ENCODE measurements around the gene CHMP1B.
"Not testable (repeated sequence)": the region's sequence is repeated elsewhere in the genome, so short reads cannot be mapped to it uniquely, and the experiment has no call there.

Gene CHMP1B

DNA sequence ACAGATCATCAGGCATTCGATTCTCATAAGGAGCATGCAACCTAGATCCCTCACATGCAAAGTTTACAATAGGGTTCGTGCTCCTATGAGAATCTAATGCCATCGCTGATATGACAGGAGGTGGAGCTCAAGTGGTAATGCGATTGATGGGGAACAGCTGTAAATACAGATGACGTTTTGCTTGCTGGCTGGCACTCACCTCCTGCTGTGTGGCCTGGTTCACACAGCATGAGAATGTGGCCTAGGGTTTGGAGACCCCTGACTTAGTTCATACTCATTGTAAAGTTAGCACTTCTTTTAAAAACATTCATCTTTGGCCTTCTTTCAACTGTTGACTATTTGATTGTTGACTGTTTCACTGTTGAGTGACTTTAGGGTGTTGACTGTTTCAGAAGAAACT is 8.7 kb upstream of the CHMP1B start:
- DNase-seq: peak; percentile 52

- peak; percentile 43 for DNase-seq
These were observed 6.8 kb upstream of the CHMP1B start for GRCh38 chr18:11844436-11844835.

DNA sequence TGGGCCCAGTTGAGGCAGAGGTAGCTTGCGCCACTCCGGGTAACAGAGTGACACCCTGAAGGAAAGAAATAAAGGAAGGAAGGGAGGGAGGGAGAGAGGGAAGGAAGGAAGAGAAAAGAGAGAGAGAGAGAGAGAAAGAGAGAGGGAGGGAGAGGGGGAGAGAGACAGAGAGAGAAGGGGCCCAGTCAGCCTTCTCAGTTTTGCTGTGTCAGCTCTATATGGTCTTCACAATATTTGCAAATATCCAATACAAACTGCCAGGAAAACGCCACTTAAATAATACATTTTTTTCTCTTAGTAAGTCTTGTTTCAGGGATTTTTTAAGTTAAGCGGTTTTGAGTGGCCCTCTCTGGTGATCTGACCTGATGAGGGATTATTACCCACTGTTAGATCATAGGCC is 5.6 kb upstream of the CHMP1B start:
- DNase-seq: no peak

- DNase-seq: no peak
These were observed 3.4 kb upstream of the CHMP1B start for GRCh38 chr18:11847811-11848210.

DNA sequence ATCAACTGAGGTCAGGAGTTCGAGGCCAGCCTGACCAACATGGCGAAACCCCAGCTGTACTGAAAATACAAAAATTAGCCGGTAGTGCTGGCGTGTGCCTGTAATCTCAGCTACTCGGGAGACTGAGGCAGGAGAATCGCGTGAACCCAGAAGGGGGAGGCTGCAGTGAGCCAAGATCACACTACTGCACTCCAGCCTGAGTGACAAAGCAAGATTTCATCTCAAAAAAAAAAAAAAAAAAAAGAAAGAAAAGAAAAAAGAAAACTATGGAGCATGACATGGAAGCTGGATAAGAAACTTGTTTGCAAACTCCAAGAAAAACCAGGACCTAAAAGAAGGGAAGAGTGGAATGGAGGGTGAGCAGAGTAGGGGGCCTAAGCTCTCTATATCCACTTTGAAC is 1.9 kb upstream of the CHMP1B start:
- DNase-seq: no peak

DNA sequence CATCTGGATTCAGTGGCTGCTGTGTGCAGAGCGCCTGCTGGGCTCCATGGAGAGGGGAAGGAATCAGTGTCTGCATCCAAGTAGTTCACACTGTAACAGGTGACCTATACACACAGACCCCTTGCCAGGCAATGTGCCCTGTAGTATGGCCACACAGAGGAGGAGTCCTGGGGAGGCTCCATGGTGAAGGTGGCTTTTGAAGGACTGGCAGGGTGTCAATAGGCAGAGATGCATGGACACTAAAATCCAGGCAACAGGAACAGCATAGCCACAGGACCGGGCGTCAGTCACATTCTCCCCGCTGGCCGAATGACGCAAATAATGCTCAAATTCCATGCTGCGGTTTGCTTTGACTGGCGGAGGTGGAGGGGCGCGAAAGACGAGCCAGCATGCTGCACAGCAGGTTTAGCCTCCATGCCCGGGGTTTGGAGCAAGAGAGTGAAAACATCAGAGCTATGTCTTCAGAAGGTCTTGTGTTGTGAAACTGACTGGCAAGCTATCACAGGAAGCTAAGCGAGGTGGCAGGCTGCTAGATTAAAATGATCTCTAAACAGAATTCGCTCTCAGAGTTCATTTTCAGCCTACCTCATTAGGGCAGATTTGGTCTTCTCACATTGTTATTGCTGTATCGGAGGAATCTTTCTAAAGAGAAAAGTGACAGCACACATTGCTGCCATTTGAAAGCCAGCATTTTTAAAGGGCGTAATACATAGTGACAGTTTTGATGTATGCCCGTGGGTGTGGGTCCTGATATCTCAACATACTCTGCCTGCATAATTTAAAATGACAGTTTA is 1.2 kb upstream of the CHMP1B start:
- peak; percentile 80 for DNase-seq

DNA sequence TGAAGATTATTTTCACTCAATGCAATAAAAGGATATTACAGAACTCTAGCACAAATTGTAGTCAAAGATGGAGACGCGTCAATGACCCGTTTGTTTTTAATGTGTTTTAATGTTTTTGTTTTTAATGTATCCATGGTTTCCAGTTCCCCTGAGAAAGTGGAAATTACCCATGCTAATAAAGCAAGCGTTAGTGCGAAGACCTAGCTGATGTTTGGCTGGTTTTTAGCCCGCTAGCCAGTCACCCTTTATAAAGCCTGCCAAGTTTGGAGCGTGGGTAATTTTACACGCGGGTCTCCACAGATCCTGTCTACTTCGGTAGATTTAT is 430 bp upstream of the CHMP1B start:
- DNase-seq: no peak

DNA sequence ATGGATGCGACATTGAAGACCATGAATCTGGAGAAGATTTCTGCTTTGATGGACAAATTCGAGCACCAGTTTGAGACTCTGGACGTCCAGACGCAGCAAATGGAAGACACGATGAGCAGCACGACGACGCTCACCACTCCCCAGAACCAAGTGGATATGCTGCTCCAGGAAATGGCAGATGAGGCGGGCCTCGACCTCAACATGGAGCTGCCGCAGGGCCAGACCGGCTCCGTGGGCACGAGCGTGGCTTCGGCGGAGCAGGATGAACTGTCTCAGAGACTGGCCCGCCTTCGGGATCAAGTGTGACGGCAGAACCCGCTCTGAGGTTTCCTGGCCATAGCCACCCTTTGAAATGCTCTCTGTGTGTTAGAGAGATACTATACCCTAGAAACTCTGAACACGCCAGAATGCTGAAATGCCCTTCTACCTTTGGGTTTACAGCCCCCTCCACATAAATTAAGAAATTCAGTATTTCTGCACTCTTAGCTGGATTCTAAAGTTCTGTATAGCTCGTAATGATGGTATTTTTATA is 659 bp downstream of the CHMP1B start:
- peak; percentile 41 for DNase-seq

DNA sequence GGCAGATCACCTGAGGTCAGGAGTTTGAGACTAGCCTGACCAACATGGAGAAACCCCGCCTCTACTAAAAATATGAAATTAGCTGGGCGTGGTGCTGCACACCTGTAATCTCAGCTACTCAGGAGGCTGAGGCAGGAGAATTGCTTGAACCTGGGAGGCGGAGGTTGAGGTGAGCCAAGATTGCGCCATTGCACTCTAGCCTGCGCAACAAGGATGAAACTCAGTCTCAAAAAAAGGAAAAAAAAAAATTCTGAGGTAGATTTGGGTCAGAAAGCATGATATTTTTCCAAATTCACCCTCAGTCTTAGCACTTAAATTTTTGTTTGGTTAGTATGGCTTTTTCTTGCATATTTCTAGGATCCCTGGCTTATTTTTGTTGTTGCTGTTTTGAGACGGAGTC is 3.3 kb downstream of the CHMP1B start:
- DNase-seq: not testable (repeated sequence)

DNA sequence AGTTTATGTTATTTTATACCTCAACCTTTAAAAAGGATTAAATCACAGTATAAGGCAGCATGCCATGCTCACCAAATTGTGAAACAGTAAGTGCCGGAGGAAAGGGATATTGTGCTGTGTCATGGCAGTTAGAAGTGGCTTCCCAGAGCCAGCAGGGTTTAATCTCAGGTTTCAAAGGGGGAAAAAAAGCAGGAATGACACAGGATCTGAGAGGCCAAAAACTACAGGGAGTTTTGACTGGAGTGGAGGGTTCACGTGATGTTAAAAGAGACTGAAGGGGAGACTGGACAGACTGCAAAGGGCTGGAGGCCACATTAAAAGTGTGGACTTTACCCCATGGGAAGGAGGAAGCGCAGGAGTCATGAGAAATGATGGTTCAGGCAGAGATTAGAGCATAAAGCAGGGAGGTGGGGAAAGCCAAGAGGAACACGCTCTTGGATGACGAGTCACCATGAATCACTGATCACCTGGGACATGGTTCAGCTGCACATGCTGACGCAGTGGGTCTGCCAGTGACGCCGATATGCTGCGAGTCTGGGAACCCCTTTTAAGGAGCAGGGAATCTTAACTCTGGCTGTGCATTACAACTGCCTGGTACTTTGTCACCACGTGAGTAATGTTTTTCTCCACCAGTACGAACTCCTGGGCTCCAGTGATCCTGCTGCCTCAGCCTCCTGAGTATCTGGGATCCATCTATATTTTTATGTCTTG is 6.1 kb downstream of the CHMP1B start:
- DNase-seq: peak; percentile 12

DNA sequence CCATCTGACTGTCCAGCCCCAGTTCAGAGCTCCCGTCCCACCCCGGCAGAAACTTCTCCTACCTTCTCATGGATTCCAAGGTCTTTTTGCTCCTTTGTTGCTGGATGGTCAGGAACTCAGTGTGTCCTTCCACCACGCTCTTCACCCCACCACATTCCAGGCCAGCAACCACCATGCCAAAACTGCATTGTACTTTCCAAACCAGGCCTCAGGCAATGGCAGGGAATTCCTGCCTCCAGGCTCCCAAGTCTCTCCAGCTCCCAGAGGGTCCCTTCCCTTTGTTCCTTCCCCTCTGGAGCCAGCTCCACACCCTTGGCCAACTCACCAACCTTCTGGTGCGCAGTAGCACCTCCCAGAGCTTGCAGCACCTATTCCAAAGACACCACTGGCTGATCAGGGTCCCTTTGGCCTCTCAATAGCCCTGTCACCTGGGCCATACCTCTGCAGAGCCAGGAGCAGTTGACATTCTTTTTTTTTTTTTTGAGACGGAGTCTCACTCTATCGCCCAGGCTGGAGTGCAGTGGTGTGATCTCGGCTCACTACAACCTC is 8.1 kb downstream of the CHMP1B start:
- DNase-seq: no peak

- no peak for DNase-seq
These were observed 8.7 kb downstream of the CHMP1B start for GRCh38 chr18:11859903-11860407.

DNA sequence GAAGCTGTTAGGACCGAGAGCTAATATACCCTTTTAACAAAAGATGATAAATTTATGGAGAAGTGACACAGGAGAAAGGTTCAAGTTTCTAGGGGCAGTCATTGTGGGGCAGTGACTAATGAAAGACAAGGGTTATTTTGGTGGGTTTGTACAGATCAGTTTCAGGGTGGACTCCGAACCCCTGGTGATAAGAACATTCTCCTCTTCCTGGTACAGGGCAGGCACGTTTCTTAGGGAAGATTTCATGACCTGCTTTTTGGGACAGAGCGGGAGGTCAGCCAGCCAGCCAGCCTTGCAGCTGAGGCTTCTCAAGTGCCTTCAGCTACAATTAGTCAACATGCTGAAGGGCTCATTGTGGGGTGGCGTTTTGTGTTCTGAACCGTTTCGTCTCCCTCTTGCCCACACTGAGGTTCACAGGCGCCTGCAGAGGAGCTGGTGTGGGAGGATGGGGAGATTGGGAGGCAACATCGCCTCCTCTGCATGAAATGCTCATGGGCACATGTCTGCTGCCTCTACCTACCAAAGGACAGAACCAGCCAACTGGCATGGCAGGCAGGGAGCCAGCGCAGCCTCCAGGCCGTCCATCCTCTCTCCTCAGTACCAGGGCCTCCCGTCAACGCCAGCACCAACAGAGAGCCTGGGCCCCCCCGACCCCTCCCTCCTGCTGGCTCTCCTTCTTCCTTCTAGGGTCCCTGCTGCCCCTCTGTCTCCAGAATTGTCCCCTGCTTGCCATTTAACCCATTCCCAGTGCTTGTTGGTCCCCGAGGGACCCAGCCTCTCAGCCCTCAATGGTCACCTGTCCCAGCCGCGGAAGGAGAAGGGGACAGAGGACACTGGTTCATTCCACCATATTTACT is 9.6 kb downstream of the CHMP1B start:
- no peak for DNase-seq

GRCh38 chr18:11861583-11862288 is 10.5 kb downstream of the CHMP1B start:
- DNase-seq: peak; percentile 18

DNA sequence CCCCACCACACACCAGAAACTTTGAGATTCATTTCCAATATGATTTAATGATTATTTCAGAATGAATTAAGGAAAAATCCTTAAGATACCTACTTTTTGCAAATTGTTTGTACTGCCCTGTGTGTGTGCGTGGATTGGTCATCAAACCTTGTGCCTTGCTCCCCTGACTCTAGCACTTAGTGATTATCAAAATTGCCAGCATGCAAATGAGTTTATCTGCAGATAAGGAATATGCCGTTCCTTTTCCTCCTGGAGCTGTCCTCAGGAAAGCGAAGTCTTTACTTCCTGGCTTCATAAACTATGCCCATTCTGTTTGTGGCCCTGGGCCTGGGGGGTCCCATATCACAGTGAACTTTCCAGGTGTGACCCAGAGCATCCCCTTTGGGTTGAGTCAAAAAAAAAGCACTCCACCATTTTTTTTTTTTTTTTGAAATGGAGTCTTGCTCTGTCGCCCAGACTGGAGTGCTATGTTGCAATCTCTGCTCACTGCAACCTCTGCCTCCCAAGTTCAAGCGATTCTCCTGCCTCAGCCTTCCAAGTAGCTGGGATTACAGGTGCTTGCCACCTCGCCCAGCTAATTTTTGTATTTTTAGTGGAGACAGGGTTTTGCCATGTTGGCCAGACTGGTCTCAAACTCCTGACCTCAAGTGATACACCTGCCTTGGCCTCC is 11.4 kb downstream of the CHMP1B start:
- no peak for DNase-seq

- no peak for DNase-seq
These were observed 13.3 kb downstream of the CHMP1B start for GRCh38 chr18:11864471-11864870.

DNA sequence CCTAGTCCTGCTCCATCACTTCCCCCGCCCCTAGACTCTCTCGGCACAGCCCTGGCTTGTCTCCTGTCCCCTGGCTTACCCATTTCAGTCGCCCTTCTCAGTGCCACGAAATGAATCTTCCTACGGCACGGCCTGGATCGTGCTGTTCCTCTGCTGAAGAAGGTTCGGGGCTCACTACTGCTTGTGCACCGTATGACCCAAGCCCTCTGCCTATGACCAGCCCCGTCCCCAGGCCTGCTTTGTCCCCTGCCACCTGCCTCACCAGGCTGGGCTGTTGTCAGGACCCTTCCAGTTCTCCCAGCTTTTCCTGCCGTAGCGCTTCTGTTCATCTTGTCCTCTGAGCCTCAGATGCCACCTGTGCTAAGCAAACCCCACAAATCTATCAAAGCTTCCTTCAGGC is 13.9 kb downstream of the CHMP1B start:
- no peak for DNase-seq

- no peak for DNase-seq
These were observed 15.1 kb downstream of the CHMP1B start for GRCh38 chr18:11866329-11866728.

DNA sequence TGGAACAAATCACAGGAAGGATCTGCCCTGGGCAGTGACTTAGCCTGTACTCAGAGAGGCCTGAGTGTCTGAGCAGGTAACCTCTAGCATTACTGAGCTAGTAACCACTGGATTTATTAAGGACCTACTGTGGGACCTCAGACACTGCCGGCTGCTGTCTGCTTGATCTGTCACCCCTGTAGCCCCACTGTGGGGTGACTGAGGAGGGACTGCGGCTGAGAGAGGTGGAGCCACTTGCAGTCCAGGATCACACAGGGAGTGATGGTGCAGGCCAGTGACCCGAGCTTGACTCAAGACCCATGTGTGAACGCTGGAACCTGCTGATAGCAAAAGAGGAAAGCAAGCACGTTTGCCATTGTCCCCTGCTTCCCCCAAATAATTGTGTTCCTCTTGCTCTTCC is 15.6 kb downstream of the CHMP1B start:
- peak; percentile 63 for DNase-seq

DNA sequence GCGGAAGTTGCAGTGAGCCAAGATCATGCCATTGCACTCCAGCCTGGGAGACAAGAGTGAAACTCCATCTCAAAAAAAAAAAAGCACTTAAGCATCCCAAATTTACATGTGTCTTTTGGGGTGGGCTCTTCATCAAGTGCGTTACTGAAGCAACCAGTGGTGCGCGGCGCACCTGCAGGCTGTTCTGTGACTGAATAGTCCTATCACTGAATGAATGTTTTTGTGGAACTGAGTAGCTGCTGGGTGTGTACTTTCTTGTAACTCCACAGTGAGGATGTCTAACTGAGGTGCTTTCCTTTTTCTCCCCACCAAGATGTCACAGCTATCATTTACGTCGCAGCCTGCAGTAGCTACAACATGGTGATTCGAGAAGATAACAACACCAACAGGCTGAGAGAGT is 17.0 kb downstream of the CHMP1B start:
- no peak for DNase-seq

DNA sequence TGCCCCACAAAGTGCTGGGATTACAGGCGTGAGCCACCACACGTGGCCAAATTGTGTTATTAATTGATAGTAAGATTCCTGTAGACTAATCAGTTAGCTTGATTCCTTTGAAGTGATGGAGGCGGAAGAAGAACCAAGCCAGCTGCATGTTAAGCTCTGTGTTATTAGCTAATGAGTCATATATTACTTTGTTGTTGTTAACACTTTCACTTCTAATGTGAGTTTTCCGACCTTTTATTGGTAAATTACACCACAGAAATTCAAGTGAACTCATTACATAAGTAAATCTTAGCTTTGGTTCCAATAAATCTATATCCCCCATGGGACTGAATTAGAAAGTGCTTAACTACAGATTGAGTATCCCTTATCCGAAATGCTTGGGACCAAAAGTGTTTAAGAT is 20.3 kb downstream of the CHMP1B start:
- no peak for DNase-seq
